Natural killer cell (primary cell): ENCODE results near the gene SGPP1. TPM values are rescaled to one million over a fixed set of nuclear protein-coding genes. Genes with fewer than 3 reads are reported as not detected.

Experiments
- ATAC-seq, 3 donors: fragments of 150-1000 bp in 2 of 3; fragments of 200-7000 bp in 1 of 3; cut with Tn5 transposase; 1 replicate in 1 of 3; 2 replicates in 2 of 3; pipeline ENCODE4 v1.10.0; 2021; ENCODE audit warnings: mild to moderate bottlenecking in 2 of 3, moderate library complexity in 2 of 3
- DNase-seq, 2 donors: peaks; one replicate each; pipeline versions ENCODE4 v3.0.0 to v3.0.0-alpha.2; 2013 to 2021; ENCODE audit warnings: mixed read lengths in 1 of 2
- H3K27ac ChIP-seq: one replicate; pipeline ENCODE4 v1.5.1; 2013; ENCODE audit warnings: mild to moderate bottlenecking, low read length
- H3K27me3 ChIP-seq: one replicate; pipeline ENCODE4 v1.6.1; 2013; ENCODE audit warnings: low read length; ENCODE audit not compliant: control insufficient read depth, insufficient read depth
- H3K36me3 ChIP-seq: one replicate; pipeline ENCODE4 v1.6.1; 2013; ENCODE audit warnings: low read length; ENCODE audit not compliant: control insufficient read depth, insufficient read depth
- H3K4me1 ChIP-seq: one replicate; pipeline ENCODE4 v1.6.1; 2013; ENCODE audit warnings: low read length; ENCODE audit not compliant: control insufficient read depth, insufficient read depth
- H3K4me3 ChIP-seq: one replicate; pipeline ENCODE4 v1.5.1; 2013; ENCODE audit warnings: low read length
- H3K9me3 ChIP-seq: one replicate; pipeline ENCODE4 v1.6.1; 2013; ENCODE audit warnings: low read length; ENCODE audit not compliant: control insufficient read depth, insufficient read depth
- H3K27ac Mint-ChIP-seq, 2 donors: one replicate each; pipeline ENCODE4 v1.8.0; 2022; ENCODE audit warnings: mild to moderate bottlenecking in 2 of 2, mixed read lengths in 2 of 2, moderate library complexity in 1 of 2
- H3K27me3 Mint-ChIP-seq, 2 donors: one replicate each; pipeline ENCODE4 v1.8.0; 2022; ENCODE audit warnings: low read depth in 2 of 2, mixed read lengths in 2 of 2
- H3K36me3 Mint-ChIP-seq: one replicate; pipeline ENCODE4 v1.8.0; 2022; ENCODE audit warnings: mixed read lengths
- H3K4me1 Mint-ChIP-seq, 2 donors: one replicate each; pipeline ENCODE4 v1.8.0; 2022; ENCODE audit warnings: mixed read lengths in 2 of 2
- H3K4me3 Mint-ChIP-seq: one replicate; pipeline ENCODE4 v1.8.0; 2022; ENCODE audit warnings: mild to moderate bottlenecking, moderate library complexity, mixed read lengths
- H3K9me3 Mint-ChIP-seq, 2 donors: one replicate each; pipeline ENCODE4 v1.8.0; 2022; ENCODE audit warnings: mixed read lengths in 2 of 2
- WGBS: methylation state at CpG from one replicate; pipeline ENCODE4 v1.1.7; 2013; ENCODE audit warnings: missing lambda C conversion rate; ENCODE audit not compliant: insufficient coverage; 5-methylcytosine and 5-hydroxymethylcytosine counted together
- intact Hi-C: fragments of 100-400 bp; cut with micrococcal nuclease; formaldehyde crosslinking; loops from one replicate; pipeline ENCODE4 v1.14.2; 2022
- total RNA-seq, 4 donors: library from RNA; stranded (reverse); fragments of 120-200 nt in 1 of 4; gene quantifications; one replicate each; pipeline versions ENCODE4 v1.2.3 to v1.2.4, GENCODE V29; 2013 to 2022
- TF ChIP-seq, protein P1 (sequence below): fragments of 200-600 bp; IDR thresholded peaks from one replicate; pipeline ENCODE4 v1.8.0; 2022; ENCODE audit warnings: antibody characterized with exemption

Gene SGPP1, protein sequence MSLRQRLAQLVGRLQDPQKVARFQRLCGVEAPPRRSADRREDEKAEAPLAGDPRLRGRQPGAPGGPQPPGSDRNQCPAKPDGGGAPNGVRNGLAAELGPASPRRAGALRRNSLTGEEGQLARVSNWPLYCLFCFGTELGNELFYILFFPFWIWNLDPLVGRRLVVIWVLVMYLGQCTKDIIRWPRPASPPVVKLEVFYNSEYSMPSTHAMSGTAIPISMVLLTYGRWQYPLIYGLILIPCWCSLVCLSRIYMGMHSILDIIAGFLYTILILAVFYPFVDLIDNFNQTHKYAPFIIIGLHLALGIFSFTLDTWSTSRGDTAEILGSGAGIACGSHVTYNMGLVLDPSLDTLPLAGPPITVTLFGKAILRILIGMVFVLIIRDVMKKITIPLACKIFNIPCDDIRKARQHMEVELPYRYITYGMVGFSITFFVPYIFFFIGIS
- total RNA-seq, result 10 to 100 TPM; 17.8 to 23.4 (median 23.3) TPM
- 33.7 TPM for total RNA-seq (2013)

- intact Hi-C loops, result loop anchor here (2.0 to 5.0 kb wide), 2 partner anchors 46 to 87 kb away; partner anchors contain the start of gene WDR89
- Histone ChIP-seq H3K27ac (peak within 1 kb of the TSS; percentile 83), H3K27me3 (no peaks in the 10 kb centered on the region), H3K9me3 (no peaks in the 10 kb centered on the region), H3K4me3 (peak within 1 kb of the TSS; percentile 93), H3K4me1 (peaks cover 15% of the 10 kb centered on the region), H3K36me3 (no peaks in the 10 kb centered on the region)
- H3K4me1 Mint-ChIP-seq, result peaks cover 37 to 47% of the 10 kb centered on the region in 2 donors
- TF ChIP-seq, protein P1, sequence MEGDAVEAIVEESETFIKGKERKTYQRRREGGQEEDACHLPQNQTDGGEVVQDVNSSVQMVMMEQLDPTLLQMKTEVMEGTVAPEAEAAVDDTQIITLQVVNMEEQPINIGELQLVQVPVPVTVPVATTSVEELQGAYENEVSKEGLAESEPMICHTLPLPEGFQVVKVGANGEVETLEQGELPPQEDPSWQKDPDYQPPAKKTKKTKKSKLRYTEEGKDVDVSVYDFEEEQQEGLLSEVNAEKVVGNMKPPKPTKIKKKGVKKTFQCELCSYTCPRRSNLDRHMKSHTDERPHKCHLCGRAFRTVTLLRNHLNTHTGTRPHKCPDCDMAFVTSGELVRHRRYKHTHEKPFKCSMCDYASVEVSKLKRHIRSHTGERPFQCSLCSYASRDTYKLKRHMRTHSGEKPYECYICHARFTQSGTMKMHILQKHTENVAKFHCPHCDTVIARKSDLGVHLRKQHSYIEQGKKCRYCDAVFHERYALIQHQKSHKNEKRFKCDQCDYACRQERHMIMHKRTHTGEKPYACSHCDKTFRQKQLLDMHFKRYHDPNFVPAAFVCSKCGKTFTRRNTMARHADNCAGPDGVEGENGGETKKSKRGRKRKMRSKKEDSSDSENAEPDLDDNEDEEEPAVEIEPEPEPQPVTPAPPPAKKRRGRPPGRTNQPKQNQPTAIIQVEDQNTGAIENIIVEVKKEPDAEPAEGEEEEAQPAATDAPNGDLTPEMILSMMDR, result peak; percentile 30
- DNase-seq (peak; percentile 79 to 91), ATAC-seq (peak; percentile 90 to 97 (median 91))
- no peaks in the 10 kb centered on the region for H3K36me3 Mint-ChIP-seq
- H3K9me3 Mint-ChIP-seq, result no peaks in the 10 kb centered on the region
- 1% methylated on average over 88 of the region's 88 CpGs for WGBS
- H3K4me3 Mint-ChIP-seq, result peak within 1 kb of the TSS; percentile 99
- peak within 1 kb of the TSS; percentile 90 to 94 for H3K27ac Mint-ChIP-seq
- no peaks in the 10 kb centered on the region for H3K27me3 Mint-ChIP-seq
Observed at GRCh38 chr14:63727736-63728728, at the start of gene SGPP1. TSS of gene SGPP1 (minus strand) at chr14:63728065. CDS start at chr14:63727944, 121 bp downstream.

GRCh38 chr14:63777024-63777423 lies 49.2 kb upstream of the SGPP1 start:
- no peaks in the 10 kb centered on the region for H3K36me3 ChIP-seq
- no peak overlapping the region for H3K4me3 ChIP-seq
- no peaks in the 10 kb centered on the region for H3K4me1 ChIP-seq
- Mint-ChIP-seq H3K9me3 (no peaks in the 10 kb centered on the region), H3K27ac (no peak overlapping the region), H3K4me1 (no peaks in the 10 kb centered on the region), H3K27me3 (no peaks in the 10 kb centered on the region), H3K36me3 (no peaks in the 10 kb centered on the region), H3K4me3 (no peak overlapping the region)
- ATAC-seq (no peak), DNase-seq (no peak)
- intact Hi-C loops, result no loop called here
- no peak overlapping the region for H3K27ac ChIP-seq
- H3K9me3 ChIP-seq, result no peaks in the 10 kb centered on the region
- H3K27me3 ChIP-seq, result no peaks in the 10 kb centered on the region
- TF ChIP-seq, protein P1, result no peak

GRCh38 chr14:63773504-63773903 lies 45.6 kb upstream of the SGPP1 start:
- no peak overlapping the region for H3K4me3 Mint-ChIP-seq
- H3K27ac Mint-ChIP-seq, result no peak overlapping the region
- H3K4me1 Mint-ChIP-seq, result no peaks in the 10 kb centered on the region
- Histone ChIP-seq H3K4me1 (no peaks in the 10 kb centered on the region), H3K27ac (no peak overlapping the region), H3K27me3 (no peaks in the 10 kb centered on the region), H3K4me3 (no peak overlapping the region), H3K36me3 (no peaks in the 10 kb centered on the region), H3K9me3 (no peaks in the 10 kb centered on the region)
- TF ChIP-seq, protein P1, result no peak
- H3K9me3 Mint-ChIP-seq, result no peaks in the 10 kb centered on the region
- intact Hi-C loops, result no loop called here
- no peaks in the 10 kb centered on the region for H3K36me3 Mint-ChIP-seq
- no peak for DNase-seq
- H3K27me3 Mint-ChIP-seq, result no peaks in the 10 kb centered on the region
- WGBS, result no CpG with 5 or more reads among the region's 4 CpGs
- ATAC-seq, result no peak
